ENCODE measurements around the gene XPO6.

- TF ChIP-seq CTCF (IDR thresholded peaks at IDR 0.05) (no peak), POLR2A (IDR thresholded peaks at IDR 0.05) (no peak)
Observed at GRCh38 chr16:28107232-28107631, 104.5 kb downstream of the XPO6 start.
